B cell (primary cell): ENCODE data around the gene YEATS2. TPM values are rescaled to one million over a fixed set of nuclear protein-coding genes. Genes with fewer than 3 reads are reported as not detected.

Experiments
- ATAC-seq: fragments of 200-7000 bp; cut with Tn5 transposase; one replicate; pipeline ENCODE4 v1.10.0; 2021; ENCODE audit warnings: low read depth, mild to moderate bottlenecking, moderate number of reproducible peaks, moderate library complexity
- CTCF ChIA-PET: fragments of 350-600 bp; sonication (Branson Sonifier 250); formaldehyde crosslinking; loops from one replicate; lab custom pipeline; 2021; ENCODE audit warnings: antibody characterized with exemption, inconsistent platforms; lab: Charles Lee
- POLR2A ChIA-PET: fragments of 350-600 bp; sonication (Branson Sonifier 250); formaldehyde crosslinking; loops from one replicate; lab custom pipeline; 2021; ENCODE audit warnings: antibody characterized with exemption; lab: Charles Lee
- DNase-seq: peaks from one replicate; pipeline ENCODE4 v3.0.0; 2013
- H2AFZ ChIP-seq: 2 replicates; pipeline ENCODE4 v1.6.1; 2012; ENCODE audit warnings: mild to moderate bottlenecking, low read depth, low read length; ENCODE audit not compliant: insufficient read depth, poor library complexity, severe bottlenecking
- H3K27ac ChIP-seq, 2 donors: 1 replicate in 1 of 2; 2 replicates in 1 of 2; pipeline ENCODE4 v1.5.1; 2012 to 2013; ENCODE audit warnings: low read length in 2 of 2, mild to moderate bottlenecking in 2 of 2, moderate library complexity in 1 of 2
- H3K27me3 ChIP-seq, 4 experiments: fragments of 200-600 bp in 1 of 4; sonication (generic) in 1 of 4; replicated peaks in 1 of 4; 1 replicate in 2 of 4; 2 replicates in 2 of 4; pipeline versions ENCODE4 v1.6.1 to v1.7.0; 2013 to 2016; ENCODE audit warnings: low read length in 3 of 4, mild to moderate bottlenecking in 2 of 4, mixed read lengths in 1 of 4, moderate library complexity in 1 of 4; ENCODE audit not compliant: insufficient read depth in 4 of 4, control insufficient read depth in 3 of 4; ENCODE audit errors: control extremely low read depth in 1 of 4
- H3K36me3 ChIP-seq, 2 experiments: replicated peaks in 1 of 2; 1 replicate in 1 of 2; 2 replicates in 1 of 2; pipeline versions ENCODE4 v1.6.1 to v1.7.1; 2013; ENCODE audit warnings: low read length in 1 of 2; ENCODE audit not compliant: insufficient read depth in 2 of 2, control insufficient read depth in 1 of 2; ENCODE audit errors: control extremely low read depth in 1 of 2, extremely low read depth in 1 of 2
- H3K4me1 ChIP-seq, 2 donors: fragments of 200-600 bp in 1 of 2; sonication (generic) in 1 of 2; 1 replicate in 1 of 2; 2 replicates in 1 of 2; pipeline versions ENCODE4 v1.5.1 to v1.6.1; 2013 to 2017; ENCODE audit warnings: low read length in 2 of 2; ENCODE audit not compliant: control insufficient read depth in 2 of 2, insufficient read depth in 2 of 2
- H3K4me2 ChIP-seq: replicated peaks from 2 replicates; pipeline ENCODE3; 2012; ENCODE audit warnings: mild to moderate bottlenecking, low read depth, low read length; ENCODE audit not compliant: poor library complexity, severe bottlenecking
- H3K4me3 ChIP-seq, 5 experiments: fragments of 200-600 bp in 1 of 5; sonication (generic) in 1 of 5; 1 replicate in 3 of 5; 2 replicates in 2 of 5; pipeline versions ENCODE4 v1.5.1 to v1.7.0; 2011 to 2016; ENCODE audit warnings: low read length in 4 of 5, mild to moderate bottlenecking in 4 of 5, low read depth in 2 of 5, control low read depth in 1 of 5, moderate library complexity in 1 of 5; ENCODE audit not compliant: insufficient read depth in 1 of 5; ENCODE audit errors: control extremely low read depth in 1 of 5, extremely low read depth in 1 of 5
- H3K79me2 ChIP-seq: fragments of 200-600 bp; sonication (generic); one replicate; pipeline ENCODE4 v1.6.0; 2016; ENCODE audit warnings: low read length; ENCODE audit not compliant: control insufficient read depth, insufficient read depth
- H3K9ac ChIP-seq: fragments of 200-600 bp; sonication (generic); 2 replicates; pipeline ENCODE4 v1.6.1; 2017; ENCODE audit warnings: mild to moderate bottlenecking, low read length, moderate library complexity
- H3K9me3 ChIP-seq, 3 donors: one replicate each; pipeline versions ENCODE4 v1.6.1 to v1.7.1; 2013; ENCODE audit warnings: low read length in 2 of 3; ENCODE audit not compliant: control insufficient read depth in 2 of 3, insufficient read depth in 1 of 3; ENCODE audit errors: control extremely low read depth in 1 of 3
- H4K20me1 ChIP-seq: 2 replicates; pipeline ENCODE4 v1.6.0; 2012; ENCODE audit warnings: mild to moderate bottlenecking, low read length; ENCODE audit not compliant: insufficient read depth, control insufficient read depth, poor library complexity, severe bottlenecking
- H3K27ac Mint-ChIP-seq: one replicate; pipeline ENCODE4 v1.8.0; 2021; ENCODE audit warnings: mixed read lengths
- H3K27me3 Mint-ChIP-seq: one replicate; pipeline ENCODE4 v1.8.0; 2021; ENCODE audit warnings: mixed read lengths
- H3K4me1 Mint-ChIP-seq: one replicate; pipeline ENCODE4 v1.8.0; 2021; ENCODE audit warnings: mixed read lengths
- H3K4me3 Mint-ChIP-seq: one replicate; pipeline ENCODE4 v1.8.0; 2021; ENCODE audit warnings: mixed read lengths
- H3K9me3 Mint-ChIP-seq: one replicate; pipeline ENCODE4 v1.8.0; 2022; ENCODE audit warnings: mixed read lengths; ENCODE audit not compliant: insufficient read depth
- CTCF ChIP-seq: fragments of 200-600 bp; IDR thresholded peaks from one replicate; pipeline ENCODE4 v1.8.0; 2022; ENCODE audit warnings: antibody characterized with exemption, mild to moderate bottlenecking
- EZH2 ChIP-seq: IDR thresholded peaks from 2 replicates; pipeline ENCODE4 v1.6.1; 2012; ENCODE audit warnings: borderline replicate concordance, low read depth, mild to moderate bottlenecking, moderate library complexity, low read length; ENCODE audit not compliant: insufficient read depth, poor library complexity, severe bottlenecking
- WGBS: methylation state at CpG from one replicate; pipeline ENCODE4 v1.1.5; 2013; ENCODE audit warnings: missing lambda C conversion rate; ENCODE audit not compliant: insufficient coverage; 5-methylcytosine and 5-hydroxymethylcytosine counted together
- intact Hi-C: fragments of 100-400 bp; cut with micrococcal nuclease; formaldehyde crosslinking; loops from one replicate; pipeline ENCODE4 v1.10.0; 2022
- polyA plus RNA-seq: library from polyadenylated mRNA; depleted of rRNA; stranded (reverse); fragments of >200 nt; gene quantifications from 2 replicates; pipeline ENCODE4 v1.2.3, GENCODE V29; 2012
- total RNA-seq, 2 donors: library from RNA; stranded (reverse); fragments of 120-200 nt in 1 of 2; gene quantifications; 1 replicate in 1 of 2; 2 replicates in 1 of 2; pipeline versions ENCODE4 v1.2.3 to v1.2.4, GENCODE V29; 2013 to 2022

YEATS2 gene
- total and polyA plus RNA-seq, 2 donors (not counting 1 experiment from before 2014, with no cell fraction given), result 21.8 to 26.7 TPM

GRCh38 chr3:183825456-183826161 is 128.0 kb downstream of the YEATS2 start, which contains the start of gene MAP6D1:
TSS of gene MAP6D1 (minus strand) at chr3:183825577. CDS start at chr3:183825547, 30 bp downstream.
- ChIA-PET POLR2A (interaction anchor here (0.6 kb wide), 1 partner anchor 850 kb away, joined by 3 read pairs; no protein-coding TSS in a partner anchor), CTCF (interaction anchor here (2.8 kb wide), 1 partner anchor 59 kb away, joined by 12 read pairs; the partner anchor contains the start of gene PARL)
- H3K4me3 Mint-ChIP-seq, result peak within 1 kb of the TSS; percentile 86
- H3K27me3 Mint-ChIP-seq, result peaks cover 4% of the 10 kb centered on the region
- Histone ChIP-seq H3K27me3 (peaks cover 0 to 12% (median 2%) of the 10 kb centered on the region in 4 experiments), H4K20me1 (no peaks in the 10 kb centered on the region), H3K9me3 (no peaks in the 10 kb centered on the region), H2AFZ (peak within 1 kb of the TSS; percentile 59), H3K4me2 (peak within 1 kb of the TSS; percentile 89), H3K4me1 (peaks cover 11 to 14% of the 10 kb centered on the region in 2 donors), H3K9ac (peak within 1 kb of the TSS; percentile 62), H3K79me2 (no peaks in the 10 kb centered on the region), H3K36me3 (peaks cover 0 to 11% of the 10 kb centered on the region in 2 experiments), H3K27ac (no peak within 1 kb of the TSS), H3K4me3 (peak within 1 kb of the TSS; percentile 11 to 56 (median 51))
- ATAC-seq (peak; percentile 82), DNase-seq (peak; percentile 54)
- no peaks in the 10 kb centered on the region for H3K9me3 Mint-ChIP-seq
- 8% methylated on average over 60 of the region's 69 CpGs for WGBS
- intact Hi-C loops, result loop anchor here (1.0 kb wide), 1 partner anchor 59 kb away; the partner anchor contains the start of gene PARL
- peaks cover 16% of the 10 kb centered on the region for H3K4me1 Mint-ChIP-seq
- H3K27ac Mint-ChIP-seq, result peak within 1 kb of the TSS; percentile 50
- TF ChIP-seq EZH2, result no peak
- no peak for TF ChIP-seq CTCF
